ENCODE data around the gene MAF. TPM values are rescaled to one million over a fixed set of nuclear protein-coding genes. Genes with fewer than 3 reads are reported as not detected.

Gene MAF
- total and polyA plus RNA-seq, 2 of the 4 experiments (the other 2 are of a cell fraction) = under 0.01 to 0.02 TPM

GRCh38 chr16:79628988-79629387 is 28.5 kb upstream of the MAF start:
- DNase-seq (no peak), ATAC-seq (ENCODE audit: low read depth) (no peak)
- Histone ChIP-seq H2BK20ac (ENCODE audit: low read depth, low read length) (no peak overlapping the region), H3K4me2 (ENCODE audit: low read depth, low read length) (no peak overlapping the region), H3K9ac (ENCODE audit: low read depth, low read length) (no peak overlapping the region), H2BK120ac (ENCODE audit: low read depth, low read length) (no peak overlapping the region), H3K9me1 (ENCODE audit: insufficient read depth, low read length) (no peaks in the 10 kb centered on the region), H4K5ac (ENCODE audit: low read depth, low read length) (no peak overlapping the region), H3K56ac (ENCODE audit: extremely low read depth, insufficient read depth, low read length) (no peak overlapping the region), H3K27ac (ENCODE audit: insufficient read depth, low read length) (no peak overlapping the region), H3K14ac (replicated peaks; ENCODE audit: low read depth, low read length) (no peak overlapping the region), H4K91ac (ENCODE audit: insufficient read depth, low read depth, low read length) (no peak overlapping the region), H3K4me1 (ENCODE audit: control insufficient read depth, insufficient read depth, low read length) (no peaks in the 10 kb centered on the region), H3K79me1 (ENCODE audit: low read depth in 1 of 2, low read length in 2 of 2) (no peaks in the 10 kb centered on the region), H2AK5ac (ENCODE audit: low read depth, low read length) (no peak overlapping the region), H3K4ac (ENCODE audit: low read depth, low read length) (no peak overlapping the region), H4K8ac (ENCODE audit: low read depth in 2 of 2, low read length in 2 of 2) (no peak overlapping the region), H2AFZ (replicated peaks; ENCODE audit: low read length, poor library complexity) (no peak overlapping the region), H2BK15ac (ENCODE audit: low read depth, low read length) (no peak overlapping the region), H3K18ac (ENCODE audit: low read depth, low read length) (no peak overlapping the region), H3K23ac (ENCODE audit: low read depth, low read length) (no peak overlapping the region), H4K20me1 (ENCODE audit: insufficient read depth, low read length) (no peaks in the 10 kb centered on the region), H2BK5ac (ENCODE audit: low read depth, low read length, poor library complexity, severe bottlenecking) (no peak overlapping the region), H3K27me3 (ENCODE audit: control insufficient read depth, insufficient read depth, low read length) (no peaks in the 10 kb centered on the region), H3K9me3 (ENCODE audit: control insufficient read depth, insufficient read depth, low read length) (peaks cover 15% of the 10 kb centered on the region; the same call in 1 of the 2 replicates), H2AK9ac (replicated peaks; ENCODE audit: low read depth, low read length, poor library complexity) (no peak overlapping the region), H3K36me3 (ENCODE audit: control insufficient read depth, insufficient read depth, low read length) (no peaks in the 10 kb centered on the region), H3K4me3 (ENCODE audit: insufficient read depth, low read depth, low read length) (no peak overlapping the region)
- no CpG with 5 or more reads among the region's 6 CpGs for WGBS, 2 experiments (ENCODE audit: extremely low coverage in 2 of 2, insufficient read length in 1 of 2)
- POLR2A ChIA-PET (ENCODE audit: unreplicated experiment) = no interaction called here
- in situ Hi-C loops (cut with MboI; ENCODE audit: low sequenced_read_pairs) = no loop called here
- intact Hi-C loops (cut with micrococcal nuclease) = no loop called here
- CTCF ChIA-PET = no interaction called here
- dilution Hi-C loops (cut with HindIII; ENCODE audit: low sequenced_read_pairs, unreplicated experiment) = no loop called here
- no TSS peak for BruUV-seq (replicated peaks)
- TF ChIP-seq MAFK (IDR thresholded peaks at IDR 0.05; ENCODE audit: low read depth, low read length) (no peak), CEBPB (IDR thresholded peaks at IDR 0.05; ENCODE audit: low read depth, low read length) (0 out of 2 replicates have a peak, but pooled peaks have one; percentile 17), RCOR1 (IDR thresholded peaks at IDR 0.05; ENCODE audit: insufficient replicate concordance, low read length) (no peak), FOS (IDR thresholded peaks at IDR 0.05; ENCODE audit: low read depth, low read length) (no peak), ELK1 (IDR thresholded peaks at IDR 0.05; ENCODE audit: borderline replicate concordance, low read depth, low read length) (no peak)

Measured in IMR-90 (cell line).